Activated CD4-positive, alpha-beta T cell treated with anti-CD3 and anti-CD28 coated beads, Interleukin-2, Interleukin-4, amounts not matched to agents 100 ng/mL and 50 ng/mL, durations not matched to agents 16 hours and 8 hours (primary cell): ENCODE results near the gene DEFB131A.
"Not testable (repeated sequence)": the region's sequence is repeated elsewhere in the genome, so short reads cannot be mapped to it uniquely, and the experiment has no call there.

Source experiments
- DNase-seq: peaks from one replicate; pipeline ENCODE4 v3.0.0-alpha.2; 2020; ENCODE audit warnings: low spot score

Gene DEFB131A

GRCh38 chr4:9494256-9495035 lies 50.2 kb downstream of the DEFB131A start:
- not testable (repeated sequence) for DNase-seq

GRCh38 chr4:9495443-9495842 lies 51.2 kb downstream of the DEFB131A start:
- DNase-seq, result peak; percentile 83

- not testable (repeated sequence) for DNase-seq
Observed at GRCh38 chr4:9497575-9498467, 53.6 kb downstream of the DEFB131A start.

GRCh38 chr4:9498468-9499040 lies 54.3 kb downstream of the DEFB131A start:
- DNase-seq, result not testable (repeated sequence)

- not testable (repeated sequence) for DNase-seq
Observed at GRCh38 chr4:9499974-9500487, 55.8 kb downstream of the DEFB131A start.
